Liver (tissue), 3 donors: ENCODE measurements around the gene GALE.

Experiments used
- GABPA ChIP-seq, 2 donors: IDR thresholded peaks in 1 of 2; conservative IDR thresholded peaks in 1 of 2; 2 replicates each; pipeline ENCODE4 v1.6.1; 2016; ENCODE audit warnings: antibody characterized with exemption in 2 of 2, mild to moderate bottlenecking in 1 of 2, moderate library complexity in 1 of 2
- HNF4A ChIP-seq, 2 donors: conservative IDR thresholded peaks; 2 replicates each; pipeline ENCODE4 v1.6.1; 2016; ENCODE audit warnings: antibody characterized with exemption in 2 of 2, mild to moderate bottlenecking in 2 of 2
- TF ChIP-seq, protein P1 (sequence below): fragments of 150-350 bp; IDR thresholded peaks from 2 replicates; pipeline ENCODE4 v1.5.1; 2017; ENCODE audit warnings: improper control_type of control experiment, low read depth, low read length; ENCODE audit not compliant: missing input control
- TF ChIP-seq, protein P2 (sequence below): IDR thresholded peaks from 2 replicates; pipeline ENCODE4 v1.6.1; 2016; ENCODE audit warnings: antibody characterized with exemption
- donor health status: healthy.
- donor health status: healthy.

DNA sequence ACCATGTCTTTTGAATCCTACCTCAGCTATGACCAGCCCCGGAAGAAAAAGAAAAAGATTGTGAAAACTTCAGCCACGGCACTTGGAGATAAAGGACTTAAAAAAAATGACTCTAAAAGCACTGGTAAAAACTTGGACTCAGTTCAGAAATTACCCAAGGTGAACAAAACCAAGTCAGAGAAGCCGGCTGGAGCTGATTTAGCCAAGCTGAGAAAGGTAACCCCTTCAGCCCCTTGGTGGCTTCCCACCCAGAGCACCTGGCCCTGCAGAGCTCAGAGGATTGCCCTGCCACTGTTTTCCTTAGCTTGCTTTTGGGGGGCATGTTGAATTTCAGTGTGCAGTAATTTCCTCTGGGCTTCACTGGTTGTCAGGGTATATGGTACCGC, 48.7 kb downstream of the GALE start:
- TF ChIP-seq, protein P1, sequence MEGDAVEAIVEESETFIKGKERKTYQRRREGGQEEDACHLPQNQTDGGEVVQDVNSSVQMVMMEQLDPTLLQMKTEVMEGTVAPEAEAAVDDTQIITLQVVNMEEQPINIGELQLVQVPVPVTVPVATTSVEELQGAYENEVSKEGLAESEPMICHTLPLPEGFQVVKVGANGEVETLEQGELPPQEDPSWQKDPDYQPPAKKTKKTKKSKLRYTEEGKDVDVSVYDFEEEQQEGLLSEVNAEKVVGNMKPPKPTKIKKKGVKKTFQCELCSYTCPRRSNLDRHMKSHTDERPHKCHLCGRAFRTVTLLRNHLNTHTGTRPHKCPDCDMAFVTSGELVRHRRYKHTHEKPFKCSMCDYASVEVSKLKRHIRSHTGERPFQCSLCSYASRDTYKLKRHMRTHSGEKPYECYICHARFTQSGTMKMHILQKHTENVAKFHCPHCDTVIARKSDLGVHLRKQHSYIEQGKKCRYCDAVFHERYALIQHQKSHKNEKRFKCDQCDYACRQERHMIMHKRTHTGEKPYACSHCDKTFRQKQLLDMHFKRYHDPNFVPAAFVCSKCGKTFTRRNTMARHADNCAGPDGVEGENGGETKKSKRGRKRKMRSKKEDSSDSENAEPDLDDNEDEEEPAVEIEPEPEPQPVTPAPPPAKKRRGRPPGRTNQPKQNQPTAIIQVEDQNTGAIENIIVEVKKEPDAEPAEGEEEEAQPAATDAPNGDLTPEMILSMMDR: no peak
- TF ChIP-seq HNF4A (conservative IDR thresholded peaks at IDR 0.05) (no peak), GABPA (IDR thresholded peaks at IDR 0.05 in 1 of 2, conservative IDR thresholded peaks at IDR 0.05 in 1 of 2) (no peak)
- TF ChIP-seq, protein P2, sequence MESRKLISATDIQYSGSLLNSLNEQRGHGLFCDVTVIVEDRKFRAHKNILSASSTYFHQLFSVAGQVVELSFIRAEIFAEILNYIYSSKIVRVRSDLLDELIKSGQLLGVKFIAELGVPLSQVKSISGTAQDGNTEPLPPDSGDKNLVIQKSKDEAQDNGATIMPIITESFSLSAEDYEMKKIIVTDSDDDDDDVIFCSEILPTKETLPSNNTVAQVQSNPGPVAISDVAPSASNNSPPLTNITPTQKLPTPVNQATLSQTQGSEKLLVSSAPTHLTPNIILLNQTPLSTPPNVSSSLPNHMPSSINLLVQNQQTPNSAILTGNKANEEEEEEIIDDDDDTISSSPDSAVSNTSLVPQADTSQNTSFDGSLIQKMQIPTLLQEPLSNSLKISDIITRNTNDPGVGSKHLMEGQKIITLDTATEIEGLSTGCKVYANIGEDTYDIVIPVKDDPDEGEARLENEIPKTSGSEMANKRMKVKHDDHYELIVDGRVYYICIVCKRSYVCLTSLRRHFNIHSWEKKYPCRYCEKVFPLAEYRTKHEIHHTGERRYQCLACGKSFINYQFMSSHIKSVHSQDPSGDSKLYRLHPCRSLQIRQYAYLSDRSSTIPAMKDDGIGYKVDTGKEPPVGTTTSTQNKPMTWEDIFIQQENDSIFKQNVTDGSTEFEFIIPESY: no peak
